ENCODE results near the gene PROSER3. TPM values are rescaled to one million over a fixed set of nuclear protein-coding genes. Genes with fewer than 3 reads are reported as not detected.
"Not testable (repeated sequence)": the region's sequence is repeated elsewhere in the genome, so short reads cannot be mapped to it uniquely, and the experiment has no call there.

Gene PROSER3
- total RNA-seq, 3 donors from 2014 or later, result 27.2 to 33.7 (median 27.3) TPM

- H3K36me3 Mint-ChIP-seq (ENCODE audit: insufficient read depth), result peaks cover 14% of the 10 kb centered on the region
- ATAC-seq, result no peak
- no peaks in the 10 kb centered on the region for H3K27me3 Mint-ChIP-seq (ENCODE audit: low read depth)
- H3K4me1 Mint-ChIP-seq (ENCODE audit: low read depth), result no peaks in the 10 kb centered on the region
- H3K4me3 Mint-ChIP-seq, result no peak overlapping the region
- H3K9me3 Mint-ChIP-seq, result no peaks in the 10 kb centered on the region
- DNase-seq, result no peak
Measured at GRCh38 chr19:35766571-35767104, 8.7 kb downstream of the PROSER3 start.

- no peak overlapping the region for H3K4me3 Mint-ChIP-seq
- H3K9me3 Mint-ChIP-seq, result no peaks in the 10 kb centered on the region
- peaks cover 9% of the 10 kb centered on the region for H3K36me3 Mint-ChIP-seq (ENCODE audit: insufficient read depth)
- DNase-seq, result no peak
- ATAC-seq, result peak in 1 of 2 donors; percentile 23
- H3K27me3 Mint-ChIP-seq (ENCODE audit: low read depth), result no peaks in the 10 kb centered on the region
- H3K4me1 Mint-ChIP-seq (ENCODE audit: low read depth), result no peaks in the 10 kb centered on the region
Measured at GRCh38 chr19:35767288-35768081, 9.5 kb downstream of the PROSER3 start.

GRCh38 chr19:35768082-35768421 lies 10.1 kb downstream of the PROSER3 start:
- Mint-ChIP-seq H3K9me3 (no peaks in the 10 kb centered on the region), H3K4me1 (ENCODE audit: low read depth) (no peaks in the 10 kb centered on the region), H3K27me3 (ENCODE audit: low read depth) (no peaks in the 10 kb centered on the region), H3K36me3 (ENCODE audit: insufficient read depth) (peaks cover 9% of the 10 kb centered on the region), H3K4me3 (no peak overlapping the region)
- DNase-seq (no peak), ATAC-seq (no peak)

- not testable (repeated sequence) for H3K36me3 Mint-ChIP-seq (ENCODE audit: insufficient read depth); DNase-seq; H3K9me3 Mint-ChIP-seq; H3K27me3 Mint-ChIP-seq (ENCODE audit: low read depth); H3K4me3 Mint-ChIP-seq; ATAC-seq
- H3K4me1 Mint-ChIP-seq (ENCODE audit: low read depth), result peaks cover 19% of the 10 kb centered on the region
Measured at GRCh38 chr19:35772362-35772761, 14.4 kb downstream of the PROSER3 start.

- DNase-seq (no peak), ATAC-seq (no peak)
- Mint-ChIP-seq H3K9me3 (no peaks in the 10 kb centered on the region), H3K27me3 (ENCODE audit: low read depth) (no peaks in the 10 kb centered on the region), H3K4me1 (ENCODE audit: low read depth) (peaks cover 19% of the 10 kb centered on the region), H3K36me3 (ENCODE audit: insufficient read depth) (peaks cover 4% of the 10 kb centered on the region), H3K4me3 (no peak overlapping the region)
Measured at GRCh38 chr19:35773020-35773806, 15.2 kb downstream of the PROSER3 start.

GRCh38 chr19:35774274-35775045 lies 16.5 kb downstream of the PROSER3 start:
- Mint-ChIP-seq H3K4me1 (ENCODE audit: low read depth) (peaks cover 19% of the 10 kb centered on the region), H3K36me3 (ENCODE audit: insufficient read depth) (no peaks in the 10 kb centered on the region), H3K9me3 (no peaks in the 10 kb centered on the region), H3K4me3 (peak overlapping the region; percentile 71), H3K27me3 (ENCODE audit: low read depth) (no peaks in the 10 kb centered on the region)
- no peak for DNase-seq
- ATAC-seq, result no peak

- no peak for DNase-seq
- H3K36me3 Mint-ChIP-seq (ENCODE audit: insufficient read depth), result no peaks in the 10 kb centered on the region
- peaks cover 19% of the 10 kb centered on the region for H3K4me1 Mint-ChIP-seq (ENCODE audit: low read depth)
- H3K4me3 Mint-ChIP-seq, result peak overlapping the region; percentile 71
- no peaks in the 10 kb centered on the region for H3K27me3 Mint-ChIP-seq (ENCODE audit: low read depth)
- H3K9me3 Mint-ChIP-seq, result no peaks in the 10 kb centered on the region
- no peak for ATAC-seq
Measured at GRCh38 chr19:35775046-35775297, 17.0 kb downstream of the PROSER3 start.

- Mint-ChIP-seq H3K4me3 (peak within 1 kb of the TSS; percentile 71), H3K27me3 (ENCODE audit: low read depth) (no peaks in the 10 kb centered on the region), H3K9me3 (no peaks in the 10 kb centered on the region), H3K36me3 (ENCODE audit: insufficient read depth) (no peaks in the 10 kb centered on the region), H3K4me1 (ENCODE audit: low read depth) (peaks cover 19% of the 10 kb centered on the region)
- DNase-seq (peak; percentile 99), ATAC-seq (peak; percentile 98 to 99)
Measured at GRCh38 chr19:35775298-35776101, 17.5 kb downstream of the PROSER3 start, which contains the start of gene ARHGAP33. ARHGAP33 (plus strand) TSS chr19:35775564; CDS start chr19:35775659, 95 bp downstream.

- no peaks in the 10 kb centered on the region for H3K9me3 Mint-ChIP-seq
- ATAC-seq, result no peak
- DNase-seq, result no peak
- H3K36me3 Mint-ChIP-seq (ENCODE audit: insufficient read depth), result no peaks in the 10 kb centered on the region
- peak overlapping the region; percentile 59 for H3K4me3 Mint-ChIP-seq
- H3K4me1 Mint-ChIP-seq (ENCODE audit: low read depth), result peaks cover 19% of the 10 kb centered on the region
- H3K27me3 Mint-ChIP-seq (ENCODE audit: low read depth), result no peaks in the 10 kb centered on the region
Measured at GRCh38 chr19:35776102-35776788, 18.3 kb downstream of the PROSER3 start.

GRCh38 chr19:35777086-35777841 lies 19.3 kb downstream of the PROSER3 start:
- DNase-seq (no peak), ATAC-seq (no peak)
- Mint-ChIP-seq H3K36me3 (ENCODE audit: insufficient read depth) (peaks cover 4% of the 10 kb centered on the region), H3K4me1 (ENCODE audit: low read depth) (peaks cover 19% of the 10 kb centered on the region), H3K27me3 (ENCODE audit: low read depth) (no peaks in the 10 kb centered on the region), H3K4me3 (peak overlapping the region; percentile 59), H3K9me3 (no peaks in the 10 kb centered on the region)

GRCh38 chr19:35777961-35778360 lies 20.0 kb downstream of the PROSER3 start:
- H3K9me3 Mint-ChIP-seq, result no peaks in the 10 kb centered on the region
- no peak for DNase-seq
- H3K27me3 Mint-ChIP-seq (ENCODE audit: low read depth), result no peaks in the 10 kb centered on the region
- H3K36me3 Mint-ChIP-seq (ENCODE audit: insufficient read depth), result peaks cover 7% of the 10 kb centered on the region
- no peak overlapping the region for H3K4me3 Mint-ChIP-seq
- ATAC-seq, result no peak
- H3K4me1 Mint-ChIP-seq (ENCODE audit: low read depth), result peaks cover 19% of the 10 kb centered on the region

GRCh38 chr19:35779033-35779432 lies 21.1 kb downstream of the PROSER3 start:
- Mint-ChIP-seq H3K27me3 (ENCODE audit: low read depth) (no peaks in the 10 kb centered on the region), H3K4me3 (no peak overlapping the region), H3K4me1 (ENCODE audit: low read depth) (peaks cover 19% of the 10 kb centered on the region), H3K36me3 (ENCODE audit: insufficient read depth) (peaks cover 11% of the 10 kb centered on the region), H3K9me3 (no peaks in the 10 kb centered on the region)
- ATAC-seq, result no peak
- no peak for DNase-seq

- Mint-ChIP-seq H3K4me3 (no peak overlapping the region), H3K27me3 (ENCODE audit: low read depth) (no peaks in the 10 kb centered on the region), H3K36me3 (ENCODE audit: insufficient read depth) (peaks cover 11% of the 10 kb centered on the region), H3K9me3 (no peaks in the 10 kb centered on the region), H3K4me1 (ENCODE audit: low read depth) (peaks cover 11% of the 10 kb centered on the region)
- DNase-seq (no peak), ATAC-seq (no peak)
Measured at GRCh38 chr19:35780058-35780457, 22.1 kb downstream of the PROSER3 start.

Measured in activated T-cell treated with anti-CD3 and anti-CD28 coated beads, Interleukin-2, amount 50 U/mL, for 4 hours (primary cell).